GM12874 (cell line): ENCODE data around the gene THNSL1.

Experiments used
- CTCF ChIP-seq: IDR thresholded peaks from 2 replicates; pipeline ENCODE4 v1.5.1; 2011; ENCODE audit warnings: low read depth, mild to moderate bottlenecking, control low read depth, low read length, moderate library complexity; ENCODE audit not compliant: insufficient read depth

The THNSL1 gene

GRCh38 chr10:25015828-25016375 lies 510 bp upstream of the THNSL1 start, which contains the start of gene ENKUR:
Gene ENKUR (minus strand): TSS chr10:25016158. CDS start chr10:25015936, 222 bp downstream.
- TF ChIP-seq CTCF: no peak

- no peak for TF ChIP-seq CTCF
These were observed 760 bp downstream of the THNSL1 start for GRCh38 chr10:25017154-25017590.

- no peak for TF ChIP-seq CTCF
These were observed 1.2 kb downstream of the THNSL1 start for GRCh38 chr10:25017661-25018060.

- no peak for TF ChIP-seq CTCF
These were observed 2.3 kb downstream of the THNSL1 start for GRCh38 chr10:25018703-25019102.

GRCh38 chr10:25023278-25023677 lies 6.9 kb downstream of the THNSL1 start:
- no peak for TF ChIP-seq CTCF

- no peak for TF ChIP-seq CTCF
These were observed 8.1 kb downstream of the THNSL1 start for GRCh38 chr10:25024528-25024927.

GRCh38 chr10:25026463-25026862 lies 10.1 kb downstream of the THNSL1 start:
- no peak for TF ChIP-seq CTCF
